GM19467 (cell line): ENCODE measurements around the gene MMP24.
"Not testable (repeated sequence)": the region's sequence is repeated elsewhere in the genome, so short reads cannot be mapped to it uniquely, and the experiment has no call there.

Source experiments
- ATAC-seq: cut with Tn5 transposase; IDR thresholded peaks from one replicate; pipeline ENCODE4 v1.9.1; 2021; ENCODE audit warnings: mild to moderate bottlenecking, moderate library complexity; ENCODE audit not compliant: unreplicated experiment

MMP24 gene

DNA sequence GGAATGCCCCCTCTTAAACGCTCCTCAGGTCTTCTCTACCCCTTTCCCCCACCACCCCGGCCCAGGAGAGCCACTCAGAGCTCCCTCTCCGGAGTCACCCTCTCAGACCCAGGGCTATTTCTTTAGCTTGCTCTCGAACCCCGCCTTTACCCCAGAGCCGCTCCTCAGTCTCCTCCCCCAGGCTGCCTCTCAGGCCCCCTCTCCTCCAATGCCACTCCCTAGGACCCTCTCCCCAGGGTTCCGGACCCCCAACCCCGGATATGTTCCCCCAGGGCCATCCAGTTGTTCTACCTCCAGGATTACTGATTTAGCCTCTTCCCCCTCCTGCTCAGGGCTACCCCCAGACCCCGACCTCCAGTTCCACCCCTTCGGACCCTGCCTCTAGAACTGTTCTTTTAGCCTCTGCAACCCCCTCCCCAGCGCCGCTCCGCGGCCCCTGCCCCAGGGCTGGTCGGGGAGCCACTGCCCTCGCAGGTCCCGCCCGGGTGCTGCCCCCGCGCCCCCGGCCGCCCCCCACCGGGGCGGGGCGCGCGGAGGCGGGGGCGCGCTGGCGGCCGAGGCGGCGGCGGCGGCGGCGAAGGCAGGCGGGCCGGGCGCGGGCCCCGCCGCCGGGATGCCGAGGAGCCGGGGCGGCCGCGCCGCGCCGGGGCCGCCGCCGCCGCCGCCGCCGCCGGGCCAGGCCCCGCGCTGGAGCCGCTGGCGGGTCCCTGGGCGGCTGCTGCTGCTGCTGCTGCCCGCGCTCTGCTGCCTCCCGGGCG is at the start of gene MMP24:
Gene MMP24, plus strand, starts transcription at position 565 of the 758 bp plus-strand sequence. Its CDS starts 49 bp downstream, at position 614.
- ATAC-seq, result no peak

GRCh38 chr20:35179292-35180212 is 46.9 kb upstream of the MMP24 start:
- ATAC-seq, result no peak

DNA sequence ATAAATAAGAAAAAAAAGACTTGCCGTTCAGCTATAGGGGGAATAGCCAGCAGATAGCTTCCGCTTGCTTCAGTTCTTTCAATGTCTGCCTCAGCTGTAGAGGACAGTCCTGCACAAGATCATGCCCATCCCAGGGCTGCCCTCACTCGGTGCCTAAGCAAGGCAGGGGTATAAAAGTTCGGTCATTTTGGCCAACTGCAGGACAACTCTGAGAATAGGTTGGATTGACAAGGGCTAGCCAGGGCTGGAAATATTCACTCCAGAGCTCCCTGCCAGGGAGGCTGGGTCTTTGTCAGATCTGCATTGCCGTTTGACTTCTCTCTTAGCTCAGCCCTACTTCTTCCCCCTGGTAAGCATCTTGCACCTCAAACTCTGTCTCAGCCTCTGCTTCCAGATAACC is 46.2 kb upstream of the MMP24 start:
- no peak for ATAC-seq

GRCh38 chr20:35181731-35182130 is 44.8 kb upstream of the MMP24 start:
- ATAC-seq, result no peak

DNA sequence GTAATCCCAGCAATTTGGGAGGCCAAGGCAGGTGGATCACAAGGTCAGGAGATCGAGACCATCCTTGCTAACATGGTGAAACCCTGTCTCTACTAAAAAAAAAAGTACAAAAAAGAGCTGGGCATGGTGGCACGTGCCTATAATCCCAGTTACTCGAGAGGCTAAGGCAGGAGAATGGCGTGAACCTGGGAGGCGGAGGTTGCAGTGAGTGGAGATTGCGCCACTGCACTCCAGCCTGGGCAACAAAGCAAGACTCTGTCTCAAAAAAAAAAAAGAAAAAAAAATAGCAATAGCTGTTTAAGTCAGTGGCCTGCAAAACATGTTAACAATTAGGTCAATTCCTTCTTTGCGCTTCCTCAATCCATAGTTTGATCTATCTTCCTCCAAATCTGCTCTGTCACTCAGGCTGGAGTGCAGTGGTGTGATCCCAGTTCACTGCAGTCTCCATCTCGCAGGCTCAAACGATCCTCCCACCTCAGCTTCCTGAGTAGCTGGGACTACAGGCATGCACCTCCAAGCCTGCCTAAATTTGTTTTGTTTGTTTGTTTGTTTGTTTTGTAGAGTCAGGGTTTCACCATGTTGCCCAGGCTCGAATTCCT is 39.7 kb upstream of the MMP24 start:
- ATAC-seq, result not testable (repeated sequence)

GRCh38 chr20:35187584-35188190 is 38.8 kb upstream of the MMP24 start:
- no peak for ATAC-seq

DNA sequence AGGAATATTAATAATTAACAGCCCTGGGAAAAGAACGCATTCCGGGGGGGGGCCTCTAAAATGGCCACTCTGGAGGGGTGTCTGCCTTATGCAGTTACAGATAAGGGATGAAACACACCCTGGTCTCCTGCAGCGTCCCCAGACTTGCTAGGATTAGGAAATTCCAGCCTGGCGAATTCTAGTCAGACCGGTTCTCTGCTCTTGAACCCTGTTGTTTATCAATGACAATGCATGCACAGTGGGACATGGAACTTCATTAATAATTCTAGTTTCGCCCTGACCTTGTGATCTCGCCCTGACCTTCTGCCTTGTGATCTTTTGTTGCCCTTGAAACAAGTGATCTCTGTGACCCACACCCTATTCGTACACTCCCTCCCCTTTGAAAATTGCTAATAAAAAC is 37.3 kb upstream of the MMP24 start:
- not testable (repeated sequence) for ATAC-seq

DNA sequence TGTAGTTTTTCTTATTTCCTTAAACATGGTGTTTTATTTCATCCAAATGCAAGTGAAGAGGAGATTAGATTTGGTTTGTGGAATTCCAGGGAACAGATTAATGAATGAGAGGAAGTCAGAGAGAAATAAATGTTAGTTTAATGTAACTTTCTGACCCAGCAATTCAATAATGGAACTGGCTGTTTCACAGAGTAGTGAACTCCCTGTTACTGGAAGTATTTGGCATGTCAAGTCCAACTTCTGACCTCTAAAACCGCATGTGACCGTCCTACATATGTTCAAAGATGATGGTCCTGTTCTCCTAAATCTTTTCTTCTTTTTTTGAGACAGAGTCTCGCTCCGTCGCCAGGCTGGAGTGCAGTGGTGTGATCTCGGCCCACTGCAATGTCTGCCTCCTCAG is 35.9 kb upstream of the MMP24 start:
- ATAC-seq, result no peak

DNA sequence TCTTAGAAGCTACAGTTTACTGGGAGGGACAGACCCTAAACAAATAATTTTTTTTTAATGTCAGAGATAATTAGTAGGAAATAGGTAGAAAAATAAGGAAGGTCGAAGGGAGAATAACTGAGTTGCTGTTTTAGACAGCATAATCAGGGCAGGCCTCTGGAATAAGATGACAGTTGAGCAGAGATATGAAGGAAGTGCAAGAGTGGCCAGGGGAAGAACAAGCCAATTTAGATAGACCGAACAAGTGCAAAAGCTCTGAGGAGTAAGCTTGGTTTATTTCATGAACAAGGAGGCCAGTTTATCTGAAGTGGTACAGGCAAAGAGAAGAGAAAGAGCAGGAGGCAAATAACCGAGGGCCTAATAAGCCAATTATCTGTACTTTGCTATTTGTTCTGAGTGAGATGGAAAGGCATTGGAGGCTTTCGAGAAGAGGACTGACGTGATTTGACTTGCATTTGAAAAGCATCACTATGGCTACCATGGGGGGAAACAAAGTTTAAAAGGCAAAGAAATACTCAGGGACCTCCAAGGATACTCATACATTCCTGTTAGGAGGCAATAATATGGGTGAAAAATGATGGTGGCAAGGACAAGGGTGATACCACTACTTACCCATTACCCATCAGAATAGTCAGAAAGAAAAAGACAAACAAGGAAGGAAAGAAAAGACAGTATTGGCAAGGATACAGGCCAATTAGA is 34.9 kb upstream of the MMP24 start:
- no peak for ATAC-seq

- no peak for ATAC-seq
Observed at GRCh38 chr20:35192118-35192872, 34.2 kb upstream of the MMP24 start.

GRCh38 chr20:35193031-35193791 is 33.3 kb upstream of the MMP24 start:
- not testable (repeated sequence) for ATAC-seq

DNA sequence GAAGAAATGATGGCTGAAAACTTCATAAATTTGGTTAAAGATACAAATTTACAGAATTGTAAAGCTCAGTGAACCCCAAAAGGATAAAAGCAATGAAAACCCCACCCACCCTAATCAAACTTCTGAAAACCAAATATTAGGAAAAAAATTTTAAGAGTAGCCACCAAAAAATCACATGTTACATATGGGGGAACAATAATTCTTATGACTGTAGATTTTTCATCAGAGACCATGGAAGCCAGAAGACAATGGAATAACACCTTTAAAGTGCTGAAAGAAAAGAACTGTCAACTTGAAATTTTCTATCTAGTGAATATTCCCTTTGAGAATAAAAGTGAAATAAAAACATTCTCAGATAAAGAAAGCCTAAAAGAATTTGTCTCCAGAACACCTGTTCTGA is 30.2 kb upstream of the MMP24 start:
- no peak for ATAC-seq

DNA sequence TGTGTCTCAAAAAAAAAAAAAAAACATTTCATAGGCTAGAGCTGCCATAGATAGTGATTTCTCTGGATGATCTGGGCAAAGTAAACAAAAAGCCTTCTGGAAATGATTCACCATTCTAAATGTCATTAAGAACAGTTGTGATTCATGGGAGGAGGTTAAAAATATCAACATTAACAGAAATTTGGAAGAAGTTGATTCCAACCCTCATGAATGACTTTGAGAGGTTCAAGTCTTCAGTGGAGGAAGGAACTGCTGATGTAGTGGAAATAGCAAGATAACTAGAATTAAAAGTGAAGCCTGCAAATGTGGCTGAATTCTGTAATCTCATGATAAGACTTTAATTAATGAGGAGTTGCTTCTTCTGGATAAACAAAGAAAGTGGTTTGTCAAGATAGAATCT is 26.8 kb upstream of the MMP24 start:
- no peak for ATAC-seq

DNA sequence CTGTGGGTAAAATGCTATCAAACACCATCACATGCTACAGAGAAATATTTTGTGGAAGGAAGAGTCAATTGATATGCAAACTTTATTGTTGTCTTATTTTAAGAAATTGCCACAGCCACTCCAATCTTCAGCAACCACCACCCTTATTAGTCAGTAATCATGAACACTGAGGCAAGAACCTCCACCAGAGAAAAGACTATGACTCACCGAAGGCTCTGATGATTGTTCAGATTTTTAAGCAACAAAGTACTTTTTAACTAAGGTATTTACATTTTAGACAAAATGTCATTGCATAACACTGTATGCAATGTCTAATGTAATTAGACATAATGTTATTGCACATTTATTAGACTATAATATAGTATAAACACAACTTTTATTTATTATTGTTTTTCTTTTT is 26.2 kb upstream of the MMP24 start:
- ATAC-seq, result no peak

GRCh38 chr20:35201467-35201866 is 25.0 kb upstream of the MMP24 start:
- not testable (repeated sequence) for ATAC-seq

- no peak for ATAC-seq
Observed at GRCh38 chr20:35206802-35207201, 19.7 kb upstream of the MMP24 start.

DNA sequence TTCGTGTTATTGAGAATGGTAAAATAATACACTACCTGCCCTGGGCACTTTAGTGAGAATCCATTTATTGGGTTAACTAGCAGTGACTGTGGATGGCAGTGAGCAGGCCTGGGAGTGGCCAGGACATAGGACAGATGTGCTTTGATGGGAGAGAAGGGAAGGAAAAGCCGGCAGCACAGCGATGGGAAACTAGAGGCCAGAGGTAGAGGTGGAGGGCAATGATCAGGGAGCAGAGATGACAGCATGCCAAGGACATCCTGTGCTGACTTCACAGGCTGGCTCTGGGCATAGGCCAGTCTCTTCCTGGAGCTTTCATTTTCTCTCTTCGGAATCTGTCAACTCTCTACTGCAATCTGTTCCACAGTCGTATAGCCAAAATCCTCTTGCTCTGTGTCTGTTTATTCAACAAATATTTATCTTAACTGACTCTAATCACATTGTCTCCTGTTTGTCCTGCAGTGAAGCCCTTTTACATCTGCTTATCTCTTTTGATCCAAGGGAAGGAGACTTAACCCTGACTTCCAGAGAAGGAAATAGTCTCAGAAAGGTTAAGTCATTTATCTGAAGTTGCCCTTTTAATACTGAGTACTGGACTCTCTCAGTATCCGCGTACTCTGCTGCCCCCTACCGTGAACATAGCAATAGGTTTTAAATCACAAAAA is 18.4 kb upstream of the MMP24 start:
- ATAC-seq, result no peak
